Neural progenitor cell (in vitro differentiated cells): ENCODE data around the gene IL17RE.

Experiments used
- CTCF ChIP-seq: fragments of 200-600 bp; sonication (generic); IDR thresholded peaks from 2 replicates; pipeline ENCODE4 v1.5.1; 2017; ENCODE audit warnings: antibody characterized with exemption, mild to moderate bottlenecking
- EZH2 ChIP-seq: fragments of 200-600 bp; sonication (generic); IDR thresholded peaks from 2 replicates; pipeline ENCODE4 v1.6.1; 2017; ENCODE audit warnings: antibody characterized with exemption, mild to moderate bottlenecking, moderate library complexity
- EZH2phosphoT487 ChIP-seq: fragments of 200-600 bp; sonication (generic); IDR thresholded peaks from 2 replicates; pipeline ENCODE4 v1.6.1; 2017; ENCODE audit warnings: antibody characterized with exemption

GRCh38 chr3:9889405-9889804 is 13.2 kb upstream of the IL17RE start:
- TF ChIP-seq CTCF = no peak
- TF ChIP-seq EZH2phosphoT487 = no peak
- TF ChIP-seq EZH2 = no peak
